WERI-Rb-1 (cell line): ENCODE measurements around the gene PUSL1.
"Not testable (repeated sequence)": the region's sequence is repeated elsewhere in the genome, so short reads cannot be mapped to it uniquely, and the experiment has no call there.

Source experiments
- DNase-seq: peaks from one replicate; pipeline ENCODE4 v3.0.0-alpha.2; 2020
- H3K27ac ChIP-seq: fragments of 250-450 bp; sonication (Bioruptor Pico); 2 replicates; pipeline ENCODE4 v1.5.1; 2020; ENCODE audit warnings: mild to moderate bottlenecking, moderate library complexity
- H3K27me3 ChIP-seq: fragments of 250-450 bp; sonication (Bioruptor Pico); 2 replicates; pipeline ENCODE4 v1.5.1; 2021; ENCODE audit warnings: mild to moderate bottlenecking, low read depth, moderate library complexity; ENCODE audit not compliant: insufficient read depth, severe bottlenecking
- H3K36me3 ChIP-seq: fragments of 250-450 bp; sonication (Bioruptor Pico); 2 replicates; pipeline ENCODE4 v1.5.1; 2020; ENCODE audit warnings: mild to moderate bottlenecking, moderate library complexity
- H3K4me3 ChIP-seq: 2 replicates; pipeline ENCODE4 v1.5.1; 2011; ENCODE audit warnings: low read depth, mild to moderate bottlenecking, control low read depth, low read length
- H3K9me3 ChIP-seq: fragments of 250-450 bp; sonication (Bioruptor Pico); 2 replicates; pipeline ENCODE4 v1.5.1; 2021; ENCODE audit warnings: mild to moderate bottlenecking, moderate library complexity; ENCODE audit not compliant: severe bottlenecking
- CTCF ChIP-seq: IDR thresholded peaks from 2 replicates; pipeline ENCODE4 v1.5.1; 2011; ENCODE audit warnings: low read depth, mild to moderate bottlenecking, control low read depth, inconsistent platforms, low read length

PUSL1 gene

GRCh38 chr1:1313500-1314236 is 5.3 kb downstream of the PUSL1 start:
- no peak overlapping the region for H3K4me3 ChIP-seq
- no peak overlapping the region; the same call in 1 of the 2 replicates for H3K27ac ChIP-seq
- H3K9me3 ChIP-seq: no peaks in the 10 kb centered on the region
- TF ChIP-seq CTCF: no peak
- peaks cover 93% of the 10 kb centered on the region for H3K36me3 ChIP-seq
- no peaks in the 10 kb centered on the region for H3K27me3 ChIP-seq
- DNase-seq: no peak

- peaks cover 93% of the 10 kb centered on the region for H3K36me3 ChIP-seq
- no peak overlapping the region for H3K4me3 ChIP-seq
- no peak for DNase-seq
- H3K27ac ChIP-seq: peak overlapping the region; percentile 27; the same call in 1 of the 2 replicates
- TF ChIP-seq CTCF: no peak
- no peaks in the 10 kb centered on the region for H3K27me3 ChIP-seq
- H3K9me3 ChIP-seq: no peaks in the 10 kb centered on the region
These were observed 5.8 kb downstream of the PUSL1 start for GRCh38 chr1:1314237-1314586.

GRCh38 chr1:1314678-1315335 is 6.4 kb downstream of the PUSL1 start:
- no peak for TF ChIP-seq CTCF
- DNase-seq: no peak
- H3K4me3 ChIP-seq: no peak overlapping the region
- H3K27me3 ChIP-seq: no peaks in the 10 kb centered on the region
- H3K9me3 ChIP-seq: no peaks in the 10 kb centered on the region
- H3K36me3 ChIP-seq: peaks cover 93% of the 10 kb centered on the region
- H3K27ac ChIP-seq: peak overlapping the region; percentile 76

GRCh38 chr1:1315435-1315954 is 7.1 kb downstream of the PUSL1 start:
- no peak overlapping the region for H3K4me3 ChIP-seq
- H3K27me3 ChIP-seq: no peaks in the 10 kb centered on the region
- peak overlapping the region; percentile 76 for H3K27ac ChIP-seq
- TF ChIP-seq CTCF: no peak
- DNase-seq: peak; percentile 87
- H3K9me3 ChIP-seq: no peaks in the 10 kb centered on the region
- H3K36me3 ChIP-seq: peaks cover 93% of the 10 kb centered on the region

- H3K4me3 ChIP-seq, H3K9me3 ChIP-seq, H3K27me3 ChIP-seq, DNase-seq: not testable (repeated sequence)
- Histone ChIP-seq H3K27ac (peak overlapping the region; percentile 65), H3K36me3 (peaks cover 93% of the 10 kb centered on the region)
These were observed 7.8 kb downstream of the PUSL1 start for GRCh38 chr1:1316199-1316598.

GRCh38 chr1:1317420-1317819 is 9.0 kb downstream of the PUSL1 start:
- Histone ChIP-seq H3K27me3 (no peaks in the 10 kb centered on the region), H3K36me3 (peaks cover 90% of the 10 kb centered on the region), H3K27ac (no peak overlapping the region), H3K4me3 (no peak overlapping the region), H3K9me3 (no peaks in the 10 kb centered on the region)
- no peak for DNase-seq
- TF ChIP-seq CTCF: no peak
